Astrocyte (in vitro differentiated cells and primary cell): ENCODE data around the gene PIK3CD.

Experiments
- CTCF ChIP-seq: IDR thresholded peaks from 2 replicates; pipeline ENCODE4 v1.5.1; 2011; ENCODE audit warnings: low read depth, mild to moderate bottlenecking, inconsistent platforms, low read length, moderate library complexity; ENCODE audit not compliant: insufficient read depth
- EZH2 ChIP-seq: IDR thresholded peaks from 2 replicates; pipeline ENCODE4 v1.6.1; 2012; ENCODE audit warnings: mild to moderate bottlenecking, low read length, inconsistent platforms; ENCODE audit not compliant: insufficient read depth

- no peak for TF ChIP-seq CTCF
- no peak for TF ChIP-seq EZH2
Measured at GRCh38 chr1:9649769-9650168, 1.8 kb upstream of the PIK3CD start.
